BLaER1 treated with 17β-estradiol and CSF1 and Interleukin-3, amounts not matched to agents 10 nM and 100 nM (cell line): ENCODE measurements around the gene AUTS2.
A peak's percentile ranks its signal among the peaks of the same experiment; 100 is the strongest.

Experiments
- H3K27ac ChIP-seq, 11 experiments: shearing (Covaris generic); formaldehyde crosslinking; 2 replicates each; pipeline ENCODE4 v1.8.1; 2022
- H3K27me3 ChIP-seq, 11 experiments: shearing (Covaris generic); formaldehyde crosslinking; 2 replicates each; pipeline ENCODE4 v1.8.1; 2022
- H3K36me3 ChIP-seq, 11 experiments: shearing (Covaris generic); formaldehyde crosslinking; 2 replicates each; pipeline ENCODE4 v1.8.1; 2022
- H3K4me1 ChIP-seq, 10 experiments: shearing (Covaris generic); formaldehyde crosslinking; 2 replicates each; pipeline ENCODE4 v1.8.1; 2022
- H3K4me2 ChIP-seq, 11 experiments: shearing (Covaris generic); formaldehyde crosslinking; 2 replicates each; pipeline ENCODE4 v1.8.1; 2022
- H3K4me3 ChIP-seq, 10 experiments: shearing (Covaris generic); formaldehyde crosslinking; 2 replicates each; pipeline ENCODE4 v1.8.1; 2022
- H3K9ac ChIP-seq, 11 experiments: shearing (Covaris generic); formaldehyde crosslinking; 2 replicates each; pipeline ENCODE4 v1.8.1; 2022
- H3K9me3 ChIP-seq, 11 experiments: shearing (Covaris generic); formaldehyde crosslinking; replicated peaks in 1 of 11; 2 replicates each; pipeline ENCODE4 v1.8.1; 2022
- H4K20me1 ChIP-seq, 11 experiments: shearing (Covaris generic); formaldehyde crosslinking; 2 replicates each; pipeline ENCODE4 v1.8.1; 2022
- Cebpa-rat ChIP-seq, 11 experiments: shearing (Covaris generic); IDR thresholded peaks; 2 replicates each; pipeline ENCODE4 v1.8.1; 2022

Gene AUTS2

GRCh38 chr7:69684369-69685292 is 86.4 kb downstream of the AUTS2 start:
- TF ChIP-seq Cebpa-rat (IDR thresholded peaks at IDR 0.05): no peak
- H3K9me3 ChIP-seq: peaks cover 0 to 26% (median 16%) of the 10 kb centered on the region in 11 experiments; a peak in 12 of 22 replicates
- H4K20me1 ChIP-seq: peaks cover 0 to 45% (median 12%) of the 10 kb centered on the region in 11 experiments; a peak in 9 of 22 replicates
- no peak overlapping the region for H3K4me3 ChIP-seq
- no peak overlapping the region; a peak in 1 of 22 replicates for H3K9ac ChIP-seq
- H3K4me1 ChIP-seq: peaks cover 15 to 22% (median 20%) of the 10 kb centered on the region in 10 experiments
- H3K27ac ChIP-seq: no peak overlapping the region; a peak in 1 of 22 replicates
- H3K27me3 ChIP-seq: no peaks in the 10 kb centered on the region
- peaks cover 0 to 13% (median 3%) of the 10 kb centered on the region in 11 experiments; a peak in 8 of 22 replicates for H3K36me3 ChIP-seq
- H3K4me2 ChIP-seq: peak overlapping the region; percentile 19 to 56 (median 36); a peak in 21 of 22 replicates

GRCh38 chr7:69685293-69685631 is 87.0 kb downstream of the AUTS2 start:
- Histone ChIP-seq H3K9ac (no peak overlapping the region; a peak in 1 of 22 replicates), H3K4me2 (peak overlapping the region; percentile 19 to 56 (median 36); a peak in 21 of 22 replicates)

DNA sequence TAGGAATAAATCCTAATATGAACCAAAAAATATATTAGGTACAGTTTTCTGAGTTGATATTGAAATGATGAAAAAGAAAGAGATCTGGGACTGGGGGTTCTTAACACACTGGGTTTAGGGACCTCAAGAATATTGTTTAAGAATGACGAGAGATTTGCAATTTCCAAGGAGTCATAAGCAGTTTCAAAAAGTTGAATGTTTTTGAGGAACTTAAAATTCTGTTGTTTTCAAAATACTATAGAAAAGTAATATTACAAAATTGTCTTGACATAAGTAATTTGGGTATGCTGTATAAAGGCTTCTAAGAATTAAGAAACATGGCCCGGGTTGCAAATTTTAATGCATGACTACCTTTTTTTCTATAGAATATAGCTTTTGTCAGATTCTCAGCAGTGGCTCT is 88.1 kb downstream of the AUTS2 start:
- Histone ChIP-seq H3K4me1 (peaks cover 16 to 29% (median 23%) of the 10 kb centered on the region in 10 experiments), H3K4me2 (no peak overlapping the region), H3K4me3 (no peak overlapping the region), H4K20me1 (peaks cover 0 to 49% (median 12%) of the 10 kb centered on the region in 11 experiments; a peak in 9 of 22 replicates), H3K27ac (no peak overlapping the region), H3K36me3 (peaks cover 4 to 30% (median 21%) of the 10 kb centered on the region in 11 experiments; a peak in 20 of 22 replicates), H3K9ac (no peak overlapping the region), H3K9me3 (peaks cover 13 to 37% (median 32%) of the 10 kb centered on the region in 11 experiments; a peak in 20 of 22 replicates), H3K27me3 (no peaks in the 10 kb centered on the region)
- no peak for TF ChIP-seq Cebpa-rat (IDR thresholded peaks at IDR 0.05)

More at GRCh38 chr7:69685293-69685631, 87.0 kb downstream of the AUTS2 start:
- no peak overlapping the region; a peak in 1 of 22 replicates for H3K27ac ChIP-seq
- no peak overlapping the region for H3K4me3 ChIP-seq
- H3K4me1 ChIP-seq: peaks cover 15 to 22% (median 20%) of the 10 kb centered on the region in 10 experiments
- H4K20me1 ChIP-seq: peaks cover 0 to 46% (median 12%) of the 10 kb centered on the region in 11 experiments; a peak in 9 of 22 replicates
- no peaks in the 10 kb centered on the region for H3K27me3 ChIP-seq
- no peak for TF ChIP-seq Cebpa-rat (IDR thresholded peaks at IDR 0.05)
- H3K9me3 ChIP-seq: peaks cover 2 to 32% (median 21%) of the 10 kb centered on the region in 11 experiments; a peak in 20 of 22 replicates
- peaks cover 0 to 19% (median 10%) of the 10 kb centered on the region in 11 experiments; a peak in 20 of 22 replicates for H3K36me3 ChIP-seq

DNA sequence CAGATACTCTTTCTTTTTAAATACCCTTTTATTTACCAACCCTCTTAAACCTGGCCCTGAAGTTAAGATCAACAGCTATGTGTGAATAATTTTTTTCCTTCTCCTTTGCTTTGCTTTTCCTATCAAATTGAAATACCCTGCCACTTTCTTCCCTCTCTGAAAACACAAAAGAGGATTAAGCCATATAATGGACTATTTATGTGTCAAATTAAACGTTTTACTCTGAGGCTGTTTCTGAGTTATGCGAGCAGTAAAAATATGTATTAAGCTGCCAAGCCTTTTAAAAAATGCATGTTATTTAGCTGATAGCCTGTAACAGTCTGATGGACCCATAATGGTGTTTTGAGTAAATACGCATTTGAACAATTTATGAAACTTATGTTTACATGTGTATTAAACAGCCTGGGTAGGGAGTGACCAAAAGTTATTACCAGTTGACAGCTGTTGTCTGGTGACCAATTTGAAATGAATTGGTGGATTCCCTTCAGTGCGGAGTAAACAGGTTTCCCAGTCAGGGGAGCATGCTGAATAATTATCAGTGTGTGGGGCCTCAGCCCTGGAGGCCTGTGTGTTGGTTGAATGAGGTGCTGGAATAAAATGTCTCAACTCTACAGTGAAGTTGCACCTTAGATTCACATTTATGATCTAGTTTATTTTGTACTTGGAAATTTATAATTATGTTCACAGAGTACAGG is 89.6 kb downstream of the AUTS2 start:
- Histone ChIP-seq H4K20me1 (peaks cover 0 to 62% (median 25%) of the 10 kb centered on the region in 11 experiments; a peak in 9 of 22 replicates), H3K27ac (no peak overlapping the region), H3K9me3 (peaks cover 14 to 30% (median 22%) of the 10 kb centered on the region in 11 experiments; a peak in 20 of 22 replicates), H3K27me3 (no peaks in the 10 kb centered on the region), H3K4me3 (no peak overlapping the region), H3K4me2 (no peak overlapping the region), H3K9ac (no peak overlapping the region), H3K36me3 (peaks cover 4 to 29% (median 22%) of the 10 kb centered on the region in 11 experiments; a peak in 20 of 22 replicates), H3K4me1 (peaks cover 18 to 43% (median 38%) of the 10 kb centered on the region in 10 experiments)
- TF ChIP-seq Cebpa-rat (IDR thresholded peaks at IDR 0.05): no peak

- Histone ChIP-seq H3K9me3 (peaks cover 14 to 23% (median 18%) of the 10 kb centered on the region in 11 experiments; a peak in 20 of 22 replicates), H3K4me2 (no peak overlapping the region), H3K27ac (no peak overlapping the region; a peak in 1 of 22 replicates), H4K20me1 (peaks cover 0 to 49% (median 18%) of the 10 kb centered on the region in 11 experiments; a peak in 9 of 22 replicates), H3K9ac (no peak overlapping the region), H3K36me3 (peaks cover 4 to 26% (median 22%) of the 10 kb centered on the region in 11 experiments; a peak in 20 of 22 replicates), H3K4me1 (peaks cover 16 to 53% (median 47%) of the 10 kb centered on the region in 10 experiments), H3K4me3 (no peak overlapping the region), H3K27me3 (no peaks in the 10 kb centered on the region)
- TF ChIP-seq Cebpa-rat (IDR thresholded peaks at IDR 0.05): no peak
Measured at GRCh38 chr7:69690329-69690728, 92.1 kb downstream of the AUTS2 start.

DNA sequence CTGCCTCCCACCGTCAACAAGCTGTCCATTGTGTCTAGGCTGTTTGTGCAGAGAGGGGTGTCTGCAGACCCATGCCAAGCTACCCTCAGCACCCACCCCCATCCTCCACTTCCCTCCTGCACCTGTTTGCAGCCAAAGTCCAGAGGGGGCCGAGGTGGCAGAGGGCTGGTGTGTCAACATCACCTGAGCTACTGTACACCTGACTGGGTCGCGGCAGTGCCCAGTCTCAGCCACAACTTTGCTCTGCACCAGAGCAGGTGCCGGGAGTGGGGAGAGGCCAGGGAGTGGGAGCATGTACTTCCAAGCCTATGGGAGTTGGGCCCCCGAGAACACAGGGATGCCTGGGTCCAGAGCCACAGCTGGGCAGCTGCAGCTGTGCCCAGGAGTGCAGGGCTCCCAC is 93.1 kb downstream of the AUTS2 start:
- peaks cover 0 to 47% (median 24%) of the 10 kb centered on the region in 11 experiments; a peak in 11 of 22 replicates for H4K20me1 ChIP-seq
- H3K27me3 ChIP-seq: no peaks in the 10 kb centered on the region
- H3K9ac ChIP-seq: no peak overlapping the region
- H3K4me2 ChIP-seq: peak overlapping the region in 8 of 11 experiments; percentile 53 to 77 (median 70); a peak in 16 of 22 replicates
- peaks cover 23 to 60% (median 54%) of the 10 kb centered on the region in 10 experiments for H3K4me1 ChIP-seq
- H3K9me3 ChIP-seq: peaks cover 14 to 23% (median 18%) of the 10 kb centered on the region in 11 experiments; a peak in 20 of 22 replicates
- peaks cover 4 to 26% (median 22%) of the 10 kb centered on the region in 11 experiments; a peak in 20 of 22 replicates for H3K36me3 ChIP-seq
- TF ChIP-seq Cebpa-rat (IDR thresholded peaks at IDR 0.05): no peak
- H3K4me3 ChIP-seq: 0 out of 20 replicates have a peak overlapping the region, but pooled peaks of 1 of the 10 experiments have one; percentile 1
- peak overlapping the region in 3 of 11 experiments; percentile 18 to 58 (median 51); a peak in 4 of 22 replicates for H3K27ac ChIP-seq

GRCh38 chr7:69691734-69692133 is 93.5 kb downstream of the AUTS2 start:
- no peaks in the 10 kb centered on the region for H3K27me3 ChIP-seq
- H3K4me1 ChIP-seq: peaks cover 27 to 64% (median 59%) of the 10 kb centered on the region in 10 experiments
- H3K27ac ChIP-seq: peak overlapping the region in 3 of 11 experiments; percentile 18 to 58 (median 51); a peak in 5 of 22 replicates
- peak overlapping the region in 8 of 11 experiments; percentile 53 to 77 (median 70); a peak in 16 of 22 replicates for H3K4me2 ChIP-seq
- H3K9me3 ChIP-seq: peaks cover 14 to 23% (median 18%) of the 10 kb centered on the region in 11 experiments; a peak in 20 of 22 replicates
- no peak overlapping the region for H3K4me3 ChIP-seq
- H4K20me1 ChIP-seq: peaks cover 0 to 47% (median 28%) of the 10 kb centered on the region in 11 experiments; a peak in 11 of 22 replicates
- TF ChIP-seq Cebpa-rat (IDR thresholded peaks at IDR 0.05): no peak
- peaks cover 4 to 26% (median 22%) of the 10 kb centered on the region in 11 experiments; a peak in 20 of 22 replicates for H3K36me3 ChIP-seq
- H3K9ac ChIP-seq: no peak overlapping the region

GRCh38 chr7:69692611-69693010 is 94.3 kb downstream of the AUTS2 start:
- peaks cover 36 to 73% (median 67%) of the 10 kb centered on the region in 10 experiments for H3K4me1 ChIP-seq
- peak overlapping the region; percentile 8 to 77 (median 59); a peak in 21 of 22 replicates for H3K4me2 ChIP-seq
- no peaks in the 10 kb centered on the region for H3K27me3 ChIP-seq
- peaks cover 4 to 26% (median 22%) of the 10 kb centered on the region in 11 experiments; a peak in 20 of 22 replicates for H3K36me3 ChIP-seq
- H3K27ac ChIP-seq: peak overlapping the region in 7 of 11 experiments; percentile 47 to 65 (median 55); a peak in 15 of 22 replicates
- peak overlapping the region in 2 of 11 experiments; percentile 24 to 29; a peak in 1 of 22 replicates for H3K9ac ChIP-seq
- peaks cover 14 to 23% (median 18%) of the 10 kb centered on the region in 11 experiments; a peak in 20 of 22 replicates for H3K9me3 ChIP-seq
- peaks cover 0 to 46% (median 30%) of the 10 kb centered on the region in 11 experiments; a peak in 11 of 22 replicates for H4K20me1 ChIP-seq
- no peak for TF ChIP-seq Cebpa-rat (IDR thresholded peaks at IDR 0.05)
- H3K4me3 ChIP-seq: no peak overlapping the region
